Sciatic nerve (tissue), 1 donor: ENCODE results near the gene FOXF1. TPM values are rescaled to one million over a fixed set of nuclear protein-coding genes. Genes with fewer than 3 reads are reported as not detected.

Experiments
- total RNA-seq: library from RNA; stranded (reverse); fragmentation: NEBNext Ultra II Directional; extraction: Animal tissue kit (Norgen Biotek cat#: 25700); gene quantifications from one replicate; pipeline ENCODE4 v1.2.1, GENCODE V29; 2021
- donor health status: DM: no; HTN: no; CAD: no.

FOXF1 gene
- total RNA-seq, 1 donor from 2014 or later = 0.45 TPM

Other genes starting within 250 kb of the FOXF1 start
- 19.2 TPM for gene MTHFSD, start 44.7 kb downstream of the FOXF1 start, total RNA-seq
- 20.0 TPM for gene FOXC2, start 56.3 kb downstream of the FOXF1 start, total RNA-seq
- gene FOXL1, start 68.0 kb downstream of the FOXF1 start, total RNA-seq = 7.5 TPM